KBM-7 (cell line): ENCODE measurements around the gene EPHB1.

Experiments
- DNase-seq: peaks from one replicate; pipeline ENCODE4 v3.0.0-alpha.2; 2015
- in situ Hi-C: fragments of 300-500 bp; cut with MboI; formaldehyde crosslinking; loops from 2 replicates; pipeline ENCODE4 v1.14.3; 2020; ENCODE audit warnings: low sequenced_read_pairs, low pct_unique_long_range_greater_than_20kb, mixed read lengths

The EPHB1 gene

GRCh38 chr3:134803051-134803505 lies 8.0 kb downstream of the EPHB1 start:
- in situ Hi-C loops, result no loop called here
- DNase-seq, result no peak

- in situ Hi-C loops, result no loop called here
- DNase-seq, result no peak
Measured at GRCh38 chr3:134803652-134804051, 8.6 kb downstream of the EPHB1 start.

- in situ Hi-C loops, result no loop called here
- DNase-seq, result no peak
Measured at GRCh38 chr3:134804508-134805480, 9.7 kb downstream of the EPHB1 start.

GRCh38 chr3:134807189-134807588 lies 12.1 kb downstream of the EPHB1 start:
- no peak for DNase-seq
- in situ Hi-C loops, result no loop called here

- no peak for DNase-seq
- in situ Hi-C loops, result no loop called here
Measured at GRCh38 chr3:134808835-134809234, 13.8 kb downstream of the EPHB1 start.

GRCh38 chr3:134809427-134810051 lies 14.5 kb downstream of the EPHB1 start:
- DNase-seq, result no peak
- in situ Hi-C loops, result no loop called here

GRCh38 chr3:134810052-134810435 lies 15.0 kb downstream of the EPHB1 start:
- in situ Hi-C loops, result no loop called here
- DNase-seq, result no peak

DNA sequence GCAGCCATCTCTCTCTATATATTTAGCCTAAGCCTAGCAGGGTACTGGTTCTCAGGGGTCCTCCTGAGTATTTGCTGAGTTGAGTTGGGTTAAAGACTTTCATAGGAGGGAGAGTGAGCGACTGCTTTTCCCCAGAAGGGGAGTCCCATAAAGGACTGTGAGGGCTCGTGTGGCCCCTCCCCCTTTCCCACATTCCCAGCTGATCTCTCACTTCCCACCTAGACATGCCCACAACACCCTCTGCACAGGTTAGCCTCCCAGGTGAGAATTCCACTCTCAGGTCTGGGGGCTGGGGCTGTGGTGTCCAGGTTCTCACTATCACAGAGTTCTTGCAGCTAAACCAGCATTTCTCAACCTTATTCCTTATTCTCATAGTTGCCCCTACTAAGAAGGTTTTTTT lies 15.8 kb downstream of the EPHB1 start:
- in situ Hi-C loops, result no loop called here
- no peak for DNase-seq

GRCh38 chr3:134813618-134814017 lies 18.6 kb downstream of the EPHB1 start:
- in situ Hi-C loops, result no loop called here
- no peak for DNase-seq

- DNase-seq, result no peak
- in situ Hi-C loops, result no loop called here
Measured at GRCh38 chr3:134815519-134815918, 20.5 kb downstream of the EPHB1 start.

GRCh38 chr3:134816623-134817022 lies 21.6 kb downstream of the EPHB1 start:
- in situ Hi-C loops, result no loop called here
- DNase-seq, result no peak

GRCh38 chr3:134817297-134817696 lies 22.2 kb downstream of the EPHB1 start:
- in situ Hi-C loops, result no loop called here
- no peak for DNase-seq

GRCh38 chr3:134820994-134821393 lies 25.9 kb downstream of the EPHB1 start:
- DNase-seq, result no peak
- in situ Hi-C loops, result no loop called here

GRCh38 chr3:134822090-134822489 lies 27.0 kb downstream of the EPHB1 start:
- DNase-seq, result no peak
- in situ Hi-C loops, result no loop called here

DNA sequence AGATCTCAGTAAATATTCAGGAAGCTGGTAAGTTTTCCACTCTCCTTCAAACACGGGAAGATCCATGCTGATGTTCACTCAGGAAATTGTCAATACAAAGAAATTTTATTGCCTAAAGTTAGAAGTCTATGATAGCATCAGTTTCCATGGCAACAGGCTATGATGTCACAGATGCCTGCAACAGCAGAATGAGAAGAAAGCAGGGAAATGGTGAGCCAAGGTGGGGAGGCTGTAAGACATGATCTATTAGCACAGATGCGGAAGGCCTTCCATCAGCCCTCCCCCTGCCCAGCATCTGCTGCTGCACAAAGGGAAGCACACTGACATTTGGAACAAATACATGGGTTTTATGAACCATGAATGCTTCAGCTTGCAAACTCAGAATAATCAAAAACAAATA lies 28.6 kb downstream of the EPHB1 start:
- no peak for DNase-seq
- in situ Hi-C loops, result no loop called here

DNA sequence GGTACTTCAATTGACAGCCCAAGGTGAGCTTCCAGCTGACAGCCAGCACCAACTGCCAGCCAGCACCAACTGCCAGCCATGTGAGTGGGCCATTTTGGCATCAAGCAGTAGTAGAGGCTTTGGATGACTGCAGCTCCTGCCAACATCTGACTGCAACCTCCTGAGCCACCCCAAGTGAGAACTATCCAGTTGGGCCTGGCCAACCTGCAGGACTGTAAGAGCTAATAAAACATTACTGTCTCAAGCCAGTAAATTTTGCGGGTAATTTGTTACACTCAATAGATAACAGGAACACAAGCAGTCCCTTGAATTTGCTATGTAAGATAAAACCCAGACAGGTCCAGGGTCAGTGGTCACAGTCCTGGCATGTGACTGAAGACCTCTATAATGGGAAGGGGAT lies 29.7 kb downstream of the EPHB1 start:
- no peak for DNase-seq
- in situ Hi-C loops, result no loop called here

DNA sequence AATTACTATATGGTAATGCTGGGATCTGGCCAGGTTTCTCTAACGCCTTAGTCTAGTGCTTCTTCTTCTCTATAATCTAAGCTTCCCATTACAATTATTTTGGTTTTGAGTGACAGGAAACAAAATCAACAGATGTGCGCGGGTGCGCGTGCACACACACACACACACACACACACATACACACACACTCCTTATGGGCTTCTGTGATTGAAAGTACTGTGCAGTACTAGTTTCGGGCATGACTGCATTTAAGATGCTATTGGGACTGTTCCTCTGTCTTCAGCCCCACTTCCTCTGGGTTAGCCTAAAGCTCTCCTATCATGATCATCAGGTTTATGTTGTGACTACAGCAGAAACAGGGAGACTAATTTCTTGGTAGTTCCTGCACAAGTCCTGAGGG lies 32.2 kb downstream of the EPHB1 start:
- in situ Hi-C loops, result no loop called here
- DNase-seq, result no peak

- in situ Hi-C loops, result no loop called here
- no peak for DNase-seq
Measured at GRCh38 chr3:134829721-134830120, 34.7 kb downstream of the EPHB1 start.

- DNase-seq, result no peak
- in situ Hi-C loops, result no loop called here
Measured at GRCh38 chr3:134832585-134832984, 37.5 kb downstream of the EPHB1 start.

- DNase-seq, result no peak
- in situ Hi-C loops, result no loop called here
Measured at GRCh38 chr3:134833453-134834163, 38.5 kb downstream of the EPHB1 start.
